ENCODE data around the gene ZNF611.
"Not testable (repeated sequence)": the region's sequence is repeated elsewhere in the genome, so short reads cannot be mapped to it uniquely, and the experiment has no call there.

The ZNF611 gene

GRCh38 chr19:52675239-52675638, 59.6 kb downstream of the ZNF611 start:
- DNase-seq: not testable (repeated sequence)

- DNase-seq: no peak
Measured at GRCh38 chr19:52673014-52673413, 61.8 kb downstream of the ZNF611 start.

DNA sequence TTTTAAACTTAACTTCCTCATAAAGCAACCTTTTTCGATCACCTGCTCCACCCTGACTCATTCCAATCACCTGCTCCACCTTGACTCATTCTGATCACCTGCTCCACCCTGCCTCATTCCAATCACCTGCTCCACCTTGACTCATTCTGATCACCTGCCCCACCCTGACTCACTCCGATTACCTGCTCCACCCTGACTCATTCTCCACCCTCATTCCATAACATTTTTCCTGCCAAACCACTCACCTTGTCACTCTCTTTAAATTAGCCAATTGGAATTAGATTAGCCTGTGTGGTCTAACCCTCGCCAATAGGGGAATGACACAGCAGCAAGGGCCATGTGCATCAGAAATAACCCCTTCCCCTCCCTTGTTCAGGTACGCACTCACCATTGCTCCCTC, 64.8 kb downstream of the ZNF611 start:
- DNase-seq: no peak

DNA sequence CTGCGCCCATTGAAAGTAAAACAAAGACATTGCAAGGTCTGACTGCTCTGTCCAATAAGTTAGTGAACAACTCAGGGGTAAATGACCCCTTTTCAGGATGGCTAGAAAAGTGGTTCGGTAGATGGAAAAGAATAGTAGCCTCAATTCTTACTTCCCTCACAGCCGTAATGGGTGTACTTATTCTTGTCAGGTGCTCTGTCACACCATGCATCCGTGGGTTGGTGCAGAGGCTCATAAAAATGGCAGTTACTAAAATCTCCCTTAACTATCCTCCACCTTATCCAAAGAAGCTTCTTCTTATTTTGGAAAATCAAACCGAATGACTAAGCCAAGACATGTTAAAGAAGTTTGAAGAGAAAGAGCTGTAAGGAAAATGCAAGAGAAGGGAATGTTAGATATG, 65.3 kb downstream of the ZNF611 start:
- no peak for DNase-seq

GRCh38 chr19:52667972-52668371, 66.9 kb downstream of the ZNF611 start:
- DNase-seq: no peak

- DNase-seq: no peak
Measured at GRCh38 chr19:52666506-52666905, 68.3 kb downstream of the ZNF611 start.

DNA sequence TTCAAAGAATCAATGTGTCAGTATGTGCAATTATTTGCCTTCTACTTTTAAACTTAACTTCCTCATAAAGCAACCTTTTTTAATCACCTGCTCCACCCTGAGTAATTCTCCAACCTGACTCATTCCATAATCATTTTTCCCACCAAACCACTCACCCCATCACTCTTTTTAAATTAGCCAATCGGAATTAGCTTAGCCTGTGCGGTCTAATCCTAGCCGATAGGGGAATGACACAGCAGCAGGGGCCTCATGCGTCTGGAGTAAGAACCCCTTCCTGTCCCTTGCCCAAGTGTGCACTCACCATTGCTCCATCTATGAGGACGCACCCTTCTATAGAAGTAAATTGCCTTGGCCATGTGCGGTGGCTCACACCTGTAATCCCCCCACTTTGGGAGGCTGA, 69.3 kb downstream of the ZNF611 start:
- no peak for DNase-seq

DNA sequence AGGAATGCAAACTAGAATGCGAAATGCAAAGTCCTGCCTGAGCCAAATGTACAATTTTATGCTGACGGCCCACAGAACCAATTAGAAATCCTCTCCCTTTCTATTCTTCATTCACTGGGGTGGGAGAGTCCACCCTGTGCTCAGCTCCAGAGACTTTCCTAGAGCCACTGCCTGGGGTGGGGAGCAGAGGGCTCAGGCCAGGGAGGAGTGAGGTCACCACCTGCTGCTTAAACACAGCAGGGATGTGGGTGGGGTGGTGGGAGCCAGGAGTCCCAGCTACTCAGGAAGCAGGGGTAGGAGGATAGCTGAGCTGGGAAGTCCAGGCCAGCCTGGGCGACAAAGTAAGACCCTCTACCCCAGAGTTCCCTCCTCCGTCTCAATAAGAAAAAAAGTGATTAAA, 69.8 kb downstream of the ZNF611 start:
- no peak for DNase-seq

DNA sequence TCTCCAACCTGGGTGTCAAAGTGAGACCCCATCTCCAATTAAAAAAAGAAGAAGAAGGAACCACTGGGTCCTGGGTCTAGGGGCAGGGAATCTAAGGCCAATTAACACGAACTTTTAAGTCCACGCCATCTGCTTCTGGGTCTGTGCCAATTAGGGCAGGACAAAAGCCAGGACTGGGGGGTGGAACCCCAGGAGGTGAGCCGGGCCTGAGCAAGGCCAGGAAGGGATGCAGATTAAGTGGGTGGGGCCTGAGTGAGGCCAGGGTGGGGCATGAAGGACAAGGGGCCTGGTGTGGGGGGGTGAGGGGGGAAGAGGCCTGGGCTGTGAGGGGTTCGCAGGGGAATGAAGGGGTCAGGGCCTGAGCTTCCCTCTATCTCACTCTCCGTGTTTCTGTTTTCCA, 70.4 kb downstream of the ZNF611 start:
- DNase-seq: no peak

- DNase-seq: no peak
Measured at GRCh38 chr19:52662631-52663030, 72.2 kb downstream of the ZNF611 start.

DNA sequence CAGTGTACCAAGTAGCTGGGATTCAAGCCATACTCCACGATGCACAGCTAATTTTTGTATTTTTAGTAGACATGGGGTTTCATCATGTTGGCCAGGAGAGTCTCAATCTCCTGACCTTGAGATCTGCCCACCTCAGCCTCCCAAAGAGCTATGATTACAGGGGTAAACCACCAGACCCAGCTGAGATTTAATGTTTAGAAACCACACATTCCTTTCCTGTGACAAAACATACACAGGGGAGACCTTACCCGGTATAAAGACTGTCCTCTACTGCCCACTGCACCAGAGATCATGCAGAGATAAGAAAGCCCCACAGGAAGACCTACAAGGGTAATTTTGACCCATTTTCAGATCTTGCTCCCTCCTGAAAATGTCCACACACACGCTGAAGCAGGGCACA, 73.9 kb downstream of the ZNF611 start:
- DNase-seq: no peak

DNA sequence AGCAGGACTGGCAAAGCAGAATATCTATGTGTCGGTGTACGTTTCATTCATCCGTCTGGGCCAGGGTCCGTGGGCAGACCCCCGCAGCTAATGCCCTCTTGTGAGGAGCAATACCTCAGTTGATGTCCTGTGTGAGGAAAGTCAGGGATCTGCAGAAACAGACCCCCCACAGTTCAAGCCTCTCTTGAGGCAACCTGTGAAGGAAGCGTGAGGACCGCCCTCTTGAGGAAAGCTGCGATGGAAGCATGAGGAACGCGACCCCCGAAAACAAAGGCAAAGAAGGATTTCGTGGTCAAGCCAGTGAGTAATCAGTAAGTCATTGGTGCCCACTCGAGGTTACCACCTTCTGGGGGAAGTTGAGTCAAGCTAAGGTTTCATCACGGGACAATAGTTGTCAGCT, 75.8 kb downstream of the ZNF611 start:
- DNase-seq: no peak

- DNase-seq: no peak
Measured at GRCh38 chr19:52658595-52658994, 76.2 kb downstream of the ZNF611 start.

DNA sequence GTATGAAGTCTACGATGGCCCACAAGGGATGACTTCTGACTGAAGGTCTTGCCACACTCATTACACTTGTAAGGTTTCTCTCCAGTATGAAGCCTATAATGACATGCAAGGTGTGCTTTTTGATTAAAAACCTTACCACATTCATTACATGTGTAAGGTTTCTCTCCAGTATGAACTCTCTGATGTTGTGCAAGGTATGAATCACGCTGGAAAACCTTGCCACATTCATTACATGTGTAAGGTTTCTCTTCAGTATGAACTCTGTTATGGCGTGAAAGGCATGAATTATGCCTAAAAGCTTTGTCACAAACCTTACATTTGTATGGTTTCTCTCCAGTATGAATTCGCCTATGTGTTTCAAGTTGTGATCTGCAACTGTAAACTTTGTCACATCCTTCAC, 81.7 kb downstream of the ZNF611 start:
- no peak for DNase-seq
